GM23338 (cell line): Measurements from ENCODE around the gene NFYA. TPM values are rescaled to one million over a fixed set of nuclear protein-coding genes. Genes with fewer than 3 reads are reported as not detected.

Source experiments
- ATAC-seq: fragments of 200-7000 bp; cut with Tn5 transposase; 3 replicates; pipeline ENCODE4 v1.9.1; 2020
- DNase-seq: peaks from one replicate; pipeline ENCODE4 v3.0.0-alpha.2; 2015; ENCODE audit warnings: low spot score
- H2AFZ ChIP-seq: fragments of 200-600 bp; sonication (generic); 2 replicates; pipeline ENCODE4 v1.8.0; 2016; ENCODE audit warnings: antibody characterized with exemption, mild to moderate bottlenecking, moderate library complexity
- H3F3A ChIP-seq: fragments of 200-600 bp; sonication (generic); replicated peaks from 2 replicates; pipeline ENCODE4 v1.8.0; 2017; ENCODE audit warnings: antibody characterized with exemption, mixed run types, low read depth
- H3K27ac ChIP-seq: fragments of 200-600 bp; sonication (generic); 2 replicates; pipeline ENCODE4 v1.6.1; 2016; ENCODE audit warnings: low read depth
- H3K27me3 ChIP-seq: fragments of 200-600 bp; sonication (generic); 2 replicates; pipeline ENCODE4 v1.8.0; 2016; ENCODE audit warnings: mild to moderate bottlenecking, mixed run types, moderate library complexity; ENCODE audit not compliant: insufficient read depth
- H3K36me3 ChIP-seq: fragments of 200-600 bp; sonication (generic); 2 replicates; pipeline ENCODE4 v1.8.0; 2016; ENCODE audit warnings: mild to moderate bottlenecking; ENCODE audit not compliant: insufficient read depth
- H3K4me1 ChIP-seq: fragments of 200-600 bp; sonication (generic); 2 replicates; pipeline ENCODE4 v1.8.0; 2016; ENCODE audit warnings: mild to moderate bottlenecking, moderate library complexity; ENCODE audit not compliant: insufficient read depth
- H3K4me2 ChIP-seq: fragments of 200-600 bp; sonication (generic); 2 replicates; pipeline ENCODE4 v1.7.1; 2017; ENCODE audit warnings: mixed run types
- H3K4me3 ChIP-seq: fragments of 200-600 bp; sonication (generic); 2 replicates; pipeline ENCODE4 v1.6.1; 2016; ENCODE audit warnings: mixed run types
- H3K79me2 ChIP-seq: fragments of 200-600 bp; sonication (generic); replicated peaks from 2 replicates; pipeline ENCODE4 v1.8.0; 2017; ENCODE audit warnings: mild to moderate bottlenecking; ENCODE audit not compliant: insufficient read depth
- H3K9me2 ChIP-seq: fragments of 200-600 bp; sonication (generic); 2 replicates; pipeline ENCODE4 v1.8.0; 2017; ENCODE audit not compliant: insufficient read depth
- H4K20me1 ChIP-seq: fragments of 200-600 bp; sonication (generic); replicated peaks from 2 replicates; pipeline ENCODE4 v1.8.0; 2017; ENCODE audit warnings: mild to moderate bottlenecking; ENCODE audit not compliant: insufficient read depth
- H3K27ac Mint-ChIP-seq: 2 replicates; pipeline ENCODE4 v1.8.0; 2020; ENCODE audit warnings: inconsistent platforms, mild to moderate bottlenecking, moderate library complexity, mixed read lengths
- H3K27me3 Mint-ChIP-seq: 3 replicates; pipeline ENCODE4 v1.8.0; 2022; ENCODE audit warnings: low read depth, mild to moderate bottlenecking, moderate library complexity, mixed read lengths, inconsistent platforms; ENCODE audit not compliant: insufficient read depth, poor library complexity
- H3K36me3 Mint-ChIP-seq: 3 replicates; pipeline ENCODE4 v1.8.0; 2021; ENCODE audit warnings: low read depth, mild to moderate bottlenecking, inconsistent platforms, moderate library complexity, mixed read lengths
- H3K4me1 Mint-ChIP-seq: 3 replicates; pipeline ENCODE4 v1.8.0; 2020; ENCODE audit warnings: mild to moderate bottlenecking, inconsistent platforms, mixed read lengths
- H3K4me3 Mint-ChIP-seq: 3 replicates; pipeline ENCODE4 v1.8.0; 2021; ENCODE audit warnings: moderate library complexity, mild to moderate bottlenecking, inconsistent platforms, mixed read lengths
- H3K9me3 Mint-ChIP-seq: 3 replicates; pipeline ENCODE4 v1.8.0; 2020; ENCODE audit warnings: moderate library complexity, mild to moderate bottlenecking, inconsistent platforms, mixed read lengths
- CTCF ChIP-seq, 2 experiments: fragments of 200-600 bp in 1 of 2; sonication (generic) in 1 of 2; conservative IDR thresholded peaks; 2 replicates each; pipeline versions ENCODE4 v1.5.1 to v1.6.1; 2016 to 2017; ENCODE audit warnings: antibody characterized with exemption in 2 of 2, low read depth in 2 of 2, mild to moderate bottlenecking in 2 of 2, moderate library complexity in 1 of 2
- EZH2 ChIP-seq: fragments of 200-600 bp; sonication (generic); IDR thresholded peaks from one replicate; pipeline ENCODE4 v1.8.0; 2017; ENCODE audit warnings: antibody characterized with exemption, mild to moderate bottlenecking, low read depth; ENCODE audit not compliant: unreplicated experiment
- EZH2phosphoT487 ChIP-seq: fragments of 200-600 bp; sonication (generic); IDR thresholded peaks from one replicate; pipeline ENCODE4 v1.8.1; 2018; ENCODE audit warnings: antibody characterized with exemption; ENCODE audit not compliant: unreplicated experiment
- STAT1 ChIP-seq: IDR thresholded peaks from one replicate; pipeline ENCODE4 v1.6.1; 2016; ENCODE audit warnings: antibody characterized with exemption; ENCODE audit not compliant: unreplicated experiment
- ZNF114 ChIP-seq: fragments of 250-450 bp; sonication (Bioruptor Pico); IDR thresholded peaks from 2 replicates; pipeline ENCODE4 v1.5.0; 2020; ENCODE audit warnings: mild to moderate bottlenecking, moderate library complexity
- ZNF331 ChIP-seq: fragments of 250-450 bp; sonication (Bioruptor Pico); IDR thresholded peaks from 2 replicates; pipeline ENCODE4 v1.5.0; 2020; ENCODE audit warnings: low read depth, mild to moderate bottlenecking, moderate library complexity
- polyA plus RNA-seq: library from polyadenylated mRNA; unstranded; fragments of >200 nt; fragmentation: Nextera tagmentation; extraction: Ambion mirVana; gene quantifications from 2 replicates; pipeline ENCODE4 v1.2.1, GENCODE V29; 2016
- total RNA-seq: library from RNA; depleted of rRNA; stranded (reverse); fragments of >200 nt; shearing (Covaris generic); gene quantifications from 2 replicates; pipeline ENCODE4 v1.2.3, GENCODE V29; 2014
- TF ChIP-seq, protein P1 (sequence below): fragments of 250-450 bp; sonication (Bioruptor Pico); IDR thresholded peaks from 2 replicates; pipeline ENCODE4 v1.5.0; 2020; ENCODE audit warnings: mild to moderate bottlenecking, moderate library complexity
- TF ChIP-seq, protein P2 (sequence below): IDR thresholded peaks from 2 replicates; pipeline ENCODE4 v1.6.1; 2016; ENCODE audit warnings: antibody characterized with exemption

The NFYA gene
- total and polyA plus RNA-seq, 2 experiments from 2014 or later, result 10.8 to 39.1 TPM

DNA sequence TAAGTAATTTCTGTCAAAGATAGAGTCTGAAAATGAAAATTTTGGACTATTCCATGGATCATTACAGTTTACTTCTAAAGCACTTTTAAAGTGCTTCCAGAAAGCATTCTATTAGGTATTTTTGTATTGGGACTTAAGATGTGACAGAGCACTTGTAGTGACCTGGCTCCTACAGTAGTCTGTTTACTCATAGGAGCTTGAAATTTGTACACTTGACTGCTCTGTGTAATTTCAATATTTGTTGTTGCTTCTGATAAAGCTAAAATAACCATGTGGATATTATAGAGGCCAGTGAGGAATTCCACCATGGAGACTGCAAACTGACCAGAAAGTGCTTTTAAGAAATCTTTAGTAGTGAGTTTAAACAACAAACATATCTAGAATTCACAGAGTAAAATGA is 10.3 kb downstream of the NFYA start:
- no peak overlapping the region for H3K4me3 ChIP-seq
- H3K4me2 ChIP-seq, result no peak overlapping the region
- TF ChIP-seq EZH2 (no peak), STAT1 (no peak), ZNF331 (CRISPR knock-in tag) (no peak), EZH2phosphoT487 (no peak), ZNF114 (CRISPR knock-in tag) (no peak), CTCF (conservative IDR thresholded peaks at IDR 0.05; ENCODE audit: low read depth in 2 of 2) (no peak)
- TF ChIP-seq, protein P1, sequence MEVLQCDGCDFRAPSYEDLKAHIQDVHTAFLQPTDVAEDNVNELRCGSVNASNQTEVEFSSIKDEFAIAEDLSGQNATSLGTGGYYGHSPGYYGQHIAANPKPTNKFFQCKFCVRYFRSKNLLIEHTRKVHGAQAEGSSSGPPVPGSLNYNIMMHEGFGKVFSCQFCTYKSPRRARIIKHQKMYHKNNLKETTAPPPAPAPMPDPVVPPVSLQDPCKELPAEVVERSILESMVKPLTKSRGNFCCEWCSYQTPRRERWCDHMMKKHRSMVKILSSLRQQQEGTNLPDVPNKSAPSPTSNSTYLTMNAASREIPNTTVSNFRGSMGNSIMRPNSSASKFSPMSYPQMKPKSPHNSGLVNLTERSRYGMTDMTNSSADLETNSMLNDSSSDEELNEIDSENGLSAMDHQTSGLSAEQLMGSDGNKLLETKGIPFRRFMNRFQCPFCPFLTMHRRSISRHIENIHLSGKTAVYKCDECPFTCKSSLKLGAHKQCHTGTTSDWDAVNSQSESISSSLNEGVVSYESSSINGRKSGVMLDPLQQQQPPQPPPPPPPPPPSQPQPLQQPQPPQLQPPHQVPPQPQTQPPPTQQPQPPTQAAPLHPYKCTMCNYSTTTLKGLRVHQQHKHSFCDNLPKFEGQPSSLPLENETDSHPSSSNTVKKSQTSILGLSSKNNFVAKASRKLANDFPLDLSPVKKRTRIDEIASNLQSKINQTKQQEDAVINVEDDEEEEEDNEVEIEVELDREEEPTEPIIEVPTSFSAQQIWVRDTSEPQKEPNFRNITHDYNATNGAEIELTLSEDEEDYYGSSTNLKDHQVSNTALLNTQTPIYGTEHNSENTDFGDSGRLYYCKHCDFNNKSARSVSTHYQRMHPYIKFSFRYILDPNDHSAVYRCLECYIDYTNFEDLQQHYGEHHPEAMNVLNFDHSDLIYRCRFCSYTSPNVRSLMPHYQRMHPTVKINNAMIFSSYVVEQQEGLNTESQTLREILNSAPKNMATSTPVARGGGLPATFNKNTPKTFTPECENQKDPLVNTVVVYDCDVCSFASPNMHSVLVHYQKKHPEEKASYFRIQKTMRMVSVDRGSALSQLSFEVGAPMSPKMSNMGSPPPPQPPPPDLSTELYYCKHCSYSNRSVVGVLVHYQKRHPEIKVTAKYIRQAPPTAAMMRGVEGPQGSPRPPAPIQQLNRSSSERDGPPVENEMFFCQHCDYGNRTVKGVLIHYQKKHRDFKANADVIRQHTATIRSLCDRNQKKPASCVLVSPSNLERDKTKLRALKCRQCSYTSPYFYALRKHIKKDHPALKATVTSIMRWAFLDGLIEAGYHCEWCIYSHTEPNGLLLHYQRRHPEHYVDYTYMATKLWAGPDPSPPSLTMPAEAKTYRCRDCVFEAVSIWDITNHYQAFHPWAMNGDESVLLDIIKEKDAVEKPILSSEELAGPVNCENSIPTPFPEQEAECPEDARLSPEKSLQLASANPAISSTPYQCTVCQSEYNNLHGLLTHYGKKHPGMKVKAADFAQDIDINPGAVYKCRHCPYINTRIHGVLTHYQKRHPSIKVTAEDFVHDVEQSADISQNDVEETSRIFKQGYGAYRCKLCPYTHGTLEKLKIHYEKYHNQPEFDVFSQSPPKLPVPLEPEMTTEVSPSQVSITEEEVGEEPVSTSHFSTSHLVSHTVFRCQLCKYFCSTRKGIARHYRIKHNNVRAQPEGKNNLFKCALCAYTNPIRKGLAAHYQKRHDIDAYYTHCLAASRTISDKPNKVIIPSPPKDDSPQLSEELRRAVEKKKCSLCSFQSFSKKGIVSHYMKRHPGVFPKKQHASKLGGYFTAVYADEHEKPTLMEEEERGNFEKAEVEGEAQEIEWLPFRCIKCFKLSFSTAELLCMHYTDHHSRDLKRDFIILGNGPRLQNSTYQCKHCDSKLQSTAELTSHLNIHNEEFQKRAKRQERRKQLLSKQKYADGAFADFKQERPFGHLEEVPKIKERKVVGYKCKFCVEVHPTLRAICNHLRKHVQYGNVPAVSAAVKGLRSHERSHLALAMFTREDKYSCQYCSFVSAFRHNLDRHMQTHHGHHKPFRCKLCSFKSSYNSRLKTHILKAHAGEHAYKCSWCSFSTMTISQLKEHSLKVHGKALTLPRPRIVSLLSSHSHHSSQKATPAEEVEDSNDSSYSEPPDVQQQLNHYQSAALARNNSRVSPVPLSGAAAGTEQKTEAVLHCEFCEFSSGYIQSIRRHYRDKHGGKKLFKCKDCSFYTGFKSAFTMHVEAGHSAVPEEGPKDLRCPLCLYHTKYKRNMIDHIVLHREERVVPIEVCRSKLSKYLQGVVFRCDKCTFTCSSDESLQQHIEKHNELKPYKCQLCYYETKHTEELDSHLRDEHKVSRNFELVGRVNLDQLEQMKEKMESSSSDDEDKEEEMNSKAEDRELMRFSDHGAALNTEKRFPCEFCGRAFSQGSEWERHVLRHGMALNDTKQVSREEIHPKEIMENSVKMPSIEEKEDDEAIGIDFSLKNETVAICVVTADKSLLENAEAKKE (CRISPR knock-in tag), result no peak
- TF ChIP-seq, protein P2, sequence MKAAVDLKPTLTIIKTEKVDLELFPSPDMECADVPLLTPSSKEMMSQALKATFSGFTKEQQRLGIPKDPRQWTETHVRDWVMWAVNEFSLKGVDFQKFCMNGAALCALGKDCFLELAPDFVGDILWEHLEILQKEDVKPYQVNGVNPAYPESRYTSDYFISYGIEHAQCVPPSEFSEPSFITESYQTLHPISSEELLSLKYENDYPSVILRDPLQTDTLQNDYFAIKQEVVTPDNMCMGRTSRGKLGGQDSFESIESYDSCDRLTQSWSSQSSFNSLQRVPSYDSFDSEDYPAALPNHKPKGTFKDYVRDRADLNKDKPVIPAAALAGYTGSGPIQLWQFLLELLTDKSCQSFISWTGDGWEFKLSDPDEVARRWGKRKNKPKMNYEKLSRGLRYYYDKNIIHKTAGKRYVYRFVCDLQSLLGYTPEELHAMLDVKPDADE, result no peak
- H3K4me1 ChIP-seq, result no peaks in the 10 kb centered on the region
- Mint-ChIP-seq H3K4me3 (no peak overlapping the region), H3K36me3 (peaks cover 71% of the 10 kb centered on the region), H3K9me3 (no peaks in the 10 kb centered on the region), H3K4me1 (no peaks in the 10 kb centered on the region), H3K27me3 (no peaks in the 10 kb centered on the region), H3K27ac (no peak overlapping the region)
- H3K27ac ChIP-seq, result no peak overlapping the region
- no peaks in the 10 kb centered on the region for H3K27me3 ChIP-seq
- no peaks in the 10 kb centered on the region for H3K9me2 ChIP-seq
- peaks cover 94% of the 10 kb centered on the region for H3K79me2 ChIP-seq
- H3F3A ChIP-seq, result no peaks in the 10 kb centered on the region
- DNase-seq (no peak), ATAC-seq (no peak)
- H2AFZ ChIP-seq, result no peak overlapping the region
- H4K20me1 ChIP-seq, result peaks cover 33% of the 10 kb centered on the region
- peaks cover 55% of the 10 kb centered on the region for H3K36me3 ChIP-seq
